SK-N-SH (cell line): ENCODE results near the gene NAXE. TPM values are rescaled to one million over a fixed set of nuclear protein-coding genes. Genes with fewer than 3 reads are reported as not detected.

ENCODE experiments used
- CTCF ChIA-PET: fragments of 300-600, 350-600 bp; formaldehyde crosslinking; extraction: SDS; loops from one replicate; lab custom pipeline; 2021; lab: Yijun Ruan, JAX
- POLR2A ChIA-PET: fragments of 350-600 bp; sonication (Branson Sonifier 250); formaldehyde crosslinking; extraction: SDS; loops from one replicate; lab custom pipeline; 2020; ENCODE audit warnings: antibody characterized with exemption, inconsistent platforms; lab: Yijun Ruan, JAX
- DNase-seq: peaks from one replicate; pipeline ENCODE4 v3.0.0; 2012
- H2AFZ ChIP-seq: fragments of 200-600 bp; sonication (generic); 2 replicates; pipeline ENCODE4 v1.8.1; 2016; ENCODE audit warnings: antibody characterized with exemption, mild to moderate bottlenecking, low read depth
- H3F3A ChIP-seq: fragments of 200-600 bp; sonication (generic); replicated peaks from 2 replicates; pipeline ENCODE3; 2016; ENCODE audit warnings: antibody characterized with exemption, mild to moderate bottlenecking; ENCODE audit not compliant: insufficient read depth
- H3K27ac ChIP-seq, 2 experiments: fragments of 200-500 bp in 1 of 2; fragments of 200-600 bp in 1 of 2; sonication (Bioruptor generic) in 1 of 2; sonication (generic), shearing (Covaris generic) in 1 of 2; 2 replicates each; pipeline versions ENCODE4 v1.5.1 to v1.6.1; 2014 to 2016; ENCODE audit warnings: low read depth in 2 of 2, inconsistent platforms in 1 of 2, low read length in 1 of 2, mild to moderate bottlenecking in 1 of 2, mixed read lengths in 1 of 2
- H3K27me3 ChIP-seq: fragments of 200-600 bp; sonication (generic), shearing (Covaris generic); 2 replicates; pipeline ENCODE4 v1.6.1; 2016; ENCODE audit warnings: mixed run types; ENCODE audit not compliant: insufficient read depth
- H3K36me3 ChIP-seq, 2 experiments: fragments of 200-500 bp in 1 of 2; fragments of 200-600 bp in 1 of 2; sonication (Bioruptor generic) in 1 of 2; sonication (generic) in 1 of 2; replicated peaks in 1 of 2; 2 replicates each; pipeline versions ENCODE3 to v1.5.1; 2014 to 2016; ENCODE audit warnings: low read length in 1 of 2, mild to moderate bottlenecking in 1 of 2; ENCODE audit not compliant: insufficient read depth in 2 of 2, control insufficient read depth in 1 of 2
- H3K4me1 ChIP-seq, 2 experiments: fragments of 200-500 bp in 1 of 2; fragments of 200-600 bp in 1 of 2; sonication (Bioruptor generic) in 1 of 2; sonication (generic), shearing (Covaris generic) in 1 of 2; 2 replicates each; pipeline versions ENCODE4 v1.5.1 to v1.6.1; 2014 to 2016; ENCODE audit warnings: low read depth in 1 of 2, low read length in 1 of 2, mixed run types in 1 of 2; ENCODE audit not compliant: insufficient read depth in 2 of 2, control insufficient read depth in 1 of 2
- H3K4me2 ChIP-seq: fragments of 200-600 bp; sonication (generic), shearing (Covaris generic); 2 replicates; pipeline ENCODE4 v1.6.1; 2017; ENCODE audit warnings: mixed run types
- H3K4me3 ChIP-seq, 2 experiments: fragments of 200-500 bp in 1 of 2; fragments of 200-600 bp in 1 of 2; sonication (Bioruptor generic) in 1 of 2; sonication (generic), shearing (Covaris generic) in 1 of 2; 2 replicates each; pipeline versions ENCODE4 v1.5.1 to v1.8.1; 2014 to 2016; ENCODE audit warnings: low read depth in 2 of 2, inconsistent platforms in 1 of 2, low read length in 1 of 2, mild to moderate bottlenecking in 1 of 2, mixed read lengths in 1 of 2, moderate library complexity in 1 of 2
- H3K79me2 ChIP-seq: fragments of 200-600 bp; sonication (generic); 2 replicates; pipeline ENCODE4 v1.8.1; 2017; ENCODE audit warnings: mild to moderate bottlenecking; ENCODE audit not compliant: insufficient read depth
- H3K9ac ChIP-seq: fragments of 200-600 bp; sonication (generic); 2 replicates; pipeline ENCODE4 v1.6.1; 2017; ENCODE audit warnings: mixed run types
- H3K9me2 ChIP-seq: fragments of 200-600 bp; sonication (generic); 2 replicates; pipeline ENCODE4 v1.6.1; 2017; ENCODE audit warnings: mixed run types
- H3K9me3 ChIP-seq: fragments of 200-600 bp; sonication (generic); 2 replicates; pipeline ENCODE4 v1.6.1; 2017; ENCODE audit warnings: mixed run types, mild to moderate bottlenecking, moderate library complexity
- H4K20me1 ChIP-seq: fragments of 200-600 bp; sonication (generic); 2 replicates; pipeline ENCODE4 v1.6.1; 2017; ENCODE audit warnings: mild to moderate bottlenecking, mixed run types; ENCODE audit not compliant: insufficient read depth
- ELF1 ChIP-seq: IDR thresholded peaks from 2 replicates; pipeline ENCODE4 v1.4.0; 2012
- EP300 ChIP-seq, 2 experiments: IDR thresholded peaks; 2 replicates each; pipeline versions ENCODE4 v1.4.0 to v1.6.1; 2012; ENCODE audit warnings: borderline replicate concordance in 1 of 2, low read depth in 1 of 2, low read length in 1 of 2
- EZH2phosphoT487 ChIP-seq: fragments of 200-600 bp; sonication (generic); IDR thresholded peaks from 2 replicates; pipeline ENCODE4 v1.6.1; 2017; ENCODE audit warnings: low read depth, mixed run types, mild to moderate bottlenecking, antibody characterized with exemption, moderate library complexity, borderline replicate concordance
- FOXJ3 ChIP-seq: sonication (generic); formaldehyde crosslinking; IDR thresholded peaks from 2 replicates; pipeline ENCODE4 v1.5.1; 2020; ENCODE audit warnings: mild to moderate bottlenecking, missing genetic modification reagents
- FOXM1 ChIP-seq: IDR thresholded peaks from 2 replicates; pipeline ENCODE4 v1.4.0; 2012; ENCODE audit warnings: low read depth, mild to moderate bottlenecking
- GABPA ChIP-seq: IDR thresholded peaks from 2 replicates; pipeline ENCODE4 v1.4.0; 2012; ENCODE audit warnings: low read depth, mild to moderate bottlenecking
- GATA2 ChIP-seq: sonication (generic); formaldehyde crosslinking; IDR thresholded peaks from 2 replicates; pipeline ENCODE4 v1.5.0; 2020; ENCODE audit warnings: mild to moderate bottlenecking, missing genetic modification reagents
- JUND ChIP-seq: IDR thresholded peaks from 2 replicates; pipeline ENCODE4 v1.4.0; 2012
- MEF2A ChIP-seq: IDR thresholded peaks from 2 replicates; pipeline ENCODE4 v1.4.0; 2012; ENCODE audit warnings: low read depth, borderline replicate concordance
- POLR2AphosphoS5 ChIP-seq: IDR thresholded peaks from 2 replicates; pipeline ENCODE4 v1.6.1; 2012; ENCODE audit warnings: low read depth, low read length
- RAD21 ChIP-seq: IDR thresholded peaks from 2 replicates; pipeline ENCODE4 v1.6.1; 2012; ENCODE audit warnings: mild to moderate bottlenecking, low read length
- RFX5 ChIP-seq: IDR thresholded peaks from 2 replicates; pipeline ENCODE4 v1.6.1; 2012; ENCODE audit warnings: mild to moderate bottlenecking, improper control_type of control experiment, low read length
- RXRA ChIP-seq: IDR thresholded peaks from 2 replicates; pipeline ENCODE4 v1.4.0; 2012; ENCODE audit warnings: low read depth, mild to moderate bottlenecking, borderline replicate concordance
- SIN3A ChIP-seq: IDR thresholded peaks from 2 replicates; pipeline ENCODE4 v1.6.1; 2012; ENCODE audit warnings: low read depth, mild to moderate bottlenecking, low read length, moderate library complexity, borderline replicate concordance
- SMC3 ChIP-seq: IDR thresholded peaks from 2 replicates; pipeline ENCODE4 v1.6.1; 2012; ENCODE audit warnings: low read depth, low read length, improper control_type of control experiment
- YY1 ChIP-seq: IDR thresholded peaks from 2 replicates; pipeline ENCODE4 v1.4.0; 2012; ENCODE audit warnings: low read depth, mild to moderate bottlenecking
- ZBTB33 ChIP-seq: IDR thresholded peaks from 2 replicates; pipeline ENCODE4 v1.4.0; 2012; ENCODE audit warnings: low read depth, borderline replicate concordance
- WGBS: methylation state at CpG from one replicate; pipeline ENCODE4 v1.1.6; 2017; ENCODE audit warnings: low lambda C conversion rate; 5-methylcytosine and 5-hydroxymethylcytosine counted together
- polyA plus RNA-seq, 3 experiments: library from polyadenylated mRNA; depleted of rRNA; stranded (reverse); fragments of >200 nt; gene quantifications; 2 replicates each; pipeline ENCODE4 v1.2.3, GENCODE V29; 2012
- TF ChIP-seq, protein P1 (sequence below): fragments of 200-600 bp; sonication (generic); IDR thresholded peaks from 2 replicates; pipeline ENCODE4 v1.6.1; 2017; ENCODE audit warnings: antibody characterized with exemption, mild to moderate bottlenecking, moderate library complexity
- TF ChIP-seq, protein P2 (sequence below): IDR thresholded peaks from 2 replicates; pipeline ENCODE4 v1.6.1; 2012; ENCODE audit warnings: mild to moderate bottlenecking, low read depth, low read length, moderate library complexity
- TF ChIP-seq, protein P3 (sequence below): IDR thresholded peaks from 2 replicates; pipeline ENCODE4 v1.4.0; 2012; ENCODE audit warnings: low read depth
- TF ChIP-seq, protein P4 (sequence below): IDR thresholded peaks from 2 replicates; pipeline ENCODE4 v1.4.0; 2012; ENCODE audit warnings: low read depth, borderline replicate concordance

NAXE gene
- polyA plus RNA-seq, 1 of the 3 experiments (the other 2 are of a cell fraction): 98.4 TPM

- Histone ChIP-seq H3K4me2 (no peak overlapping the region), H3K4me1 (no peaks in the 10 kb centered on the region), H2AFZ (no peak overlapping the region), H3K4me3 (no peak overlapping the region), H3K9me2 (no peaks in the 10 kb centered on the region), H3K27me3 (no peaks in the 10 kb centered on the region), H3K9ac (no peak overlapping the region), H3K36me3 (peaks cover 6 to 19% of the 10 kb centered on the region in 2 experiments), H3K79me2 (no peaks in the 10 kb centered on the region), H3K27ac (no peak overlapping the region), H4K20me1 (no peaks in the 10 kb centered on the region), H3F3A (no peaks in the 10 kb centered on the region), H3K9me3 (no peaks in the 10 kb centered on the region)
- CTCF ChIA-PET: no interaction called here
- POLR2A ChIA-PET: no interaction called here
- 96% methylated on average over 9 of the region's 9 CpGs for WGBS
- TF ChIP-seq EZH2phosphoT487 (no peak), GABPA (no peak), EP300 (IDR thresholded peaks at IDR 0.05; ENCODE audit: borderline replicate concordance in 1 of 2, low read depth in 1 of 2, low read length in 1 of 2) (no peak), ELF1 (no peak), FOXM1 (no peak), POLR2AphosphoS5 (no peak), RXRA (no peak), SIN3A (no peak), RAD21 (no peak), FOXJ3 (CRISPR knock-in tag) (no peak), RFX5 (no peak), JUND (no peak)
- no peak for DNase-seq
Measured at GRCh38 chr1:156547982-156548381, 43.6 kb upstream of the NAXE start.

DNA sequence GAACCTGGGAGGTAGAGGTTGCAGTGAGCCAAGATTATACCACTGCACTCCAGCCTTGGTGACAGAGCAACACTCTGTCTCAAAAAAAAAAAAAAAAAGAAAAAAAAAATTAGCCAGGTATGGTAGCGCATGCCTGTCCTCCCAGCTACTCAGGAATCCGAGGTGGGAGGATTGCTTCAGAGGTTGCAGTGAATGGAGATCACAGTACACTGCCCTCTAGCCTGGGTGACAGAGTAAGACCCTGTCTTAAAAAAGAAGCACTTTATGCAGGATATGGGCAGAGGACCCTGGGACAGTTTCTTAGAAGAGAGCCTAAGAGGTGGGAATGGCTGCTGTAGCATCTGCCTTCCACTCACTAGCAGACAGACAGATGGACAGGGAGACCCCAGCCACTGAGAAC, 42.2 kb upstream of the NAXE start:
- 84% methylated on average over 2 of the region's 2 CpGs for WGBS
- CTCF ChIA-PET: interaction anchor here (0.9 to 1.5 kb wide), 5 partner anchors 17 to 92 kb away, joined by 3 to 5 read pairs (median 4); no protein-coding TSS in a partner anchor
- Histone ChIP-seq H3K79me2 (no peaks in the 10 kb centered on the region), H2AFZ (no peak overlapping the region), H3K9me3 (no peaks in the 10 kb centered on the region), H3K27ac (no peak overlapping the region), H3K4me1 (no peaks in the 10 kb centered on the region), H3F3A (no peaks in the 10 kb centered on the region), H3K4me2 (no peak overlapping the region), H3K9ac (no peak overlapping the region), H3K9me2 (no peaks in the 10 kb centered on the region), H3K4me3 (no peak overlapping the region), H3K36me3 (peaks cover 11 to 17% of the 10 kb centered on the region in 2 experiments), H4K20me1 (no peaks in the 10 kb centered on the region), H3K27me3 (no peaks in the 10 kb centered on the region)
- DNase-seq: no peak
- TF ChIP-seq MEF2A (no peak), GATA2 (no peak), SIN3A (no peak), SMC3 (no peak), YY1 (no peak), ZBTB33 (no peak), RFX5 (no peak), EZH2phosphoT487 (no peak)
- TF ChIP-seq, protein P1, sequence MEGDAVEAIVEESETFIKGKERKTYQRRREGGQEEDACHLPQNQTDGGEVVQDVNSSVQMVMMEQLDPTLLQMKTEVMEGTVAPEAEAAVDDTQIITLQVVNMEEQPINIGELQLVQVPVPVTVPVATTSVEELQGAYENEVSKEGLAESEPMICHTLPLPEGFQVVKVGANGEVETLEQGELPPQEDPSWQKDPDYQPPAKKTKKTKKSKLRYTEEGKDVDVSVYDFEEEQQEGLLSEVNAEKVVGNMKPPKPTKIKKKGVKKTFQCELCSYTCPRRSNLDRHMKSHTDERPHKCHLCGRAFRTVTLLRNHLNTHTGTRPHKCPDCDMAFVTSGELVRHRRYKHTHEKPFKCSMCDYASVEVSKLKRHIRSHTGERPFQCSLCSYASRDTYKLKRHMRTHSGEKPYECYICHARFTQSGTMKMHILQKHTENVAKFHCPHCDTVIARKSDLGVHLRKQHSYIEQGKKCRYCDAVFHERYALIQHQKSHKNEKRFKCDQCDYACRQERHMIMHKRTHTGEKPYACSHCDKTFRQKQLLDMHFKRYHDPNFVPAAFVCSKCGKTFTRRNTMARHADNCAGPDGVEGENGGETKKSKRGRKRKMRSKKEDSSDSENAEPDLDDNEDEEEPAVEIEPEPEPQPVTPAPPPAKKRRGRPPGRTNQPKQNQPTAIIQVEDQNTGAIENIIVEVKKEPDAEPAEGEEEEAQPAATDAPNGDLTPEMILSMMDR: no peak
- TF ChIP-seq, protein P2, sequence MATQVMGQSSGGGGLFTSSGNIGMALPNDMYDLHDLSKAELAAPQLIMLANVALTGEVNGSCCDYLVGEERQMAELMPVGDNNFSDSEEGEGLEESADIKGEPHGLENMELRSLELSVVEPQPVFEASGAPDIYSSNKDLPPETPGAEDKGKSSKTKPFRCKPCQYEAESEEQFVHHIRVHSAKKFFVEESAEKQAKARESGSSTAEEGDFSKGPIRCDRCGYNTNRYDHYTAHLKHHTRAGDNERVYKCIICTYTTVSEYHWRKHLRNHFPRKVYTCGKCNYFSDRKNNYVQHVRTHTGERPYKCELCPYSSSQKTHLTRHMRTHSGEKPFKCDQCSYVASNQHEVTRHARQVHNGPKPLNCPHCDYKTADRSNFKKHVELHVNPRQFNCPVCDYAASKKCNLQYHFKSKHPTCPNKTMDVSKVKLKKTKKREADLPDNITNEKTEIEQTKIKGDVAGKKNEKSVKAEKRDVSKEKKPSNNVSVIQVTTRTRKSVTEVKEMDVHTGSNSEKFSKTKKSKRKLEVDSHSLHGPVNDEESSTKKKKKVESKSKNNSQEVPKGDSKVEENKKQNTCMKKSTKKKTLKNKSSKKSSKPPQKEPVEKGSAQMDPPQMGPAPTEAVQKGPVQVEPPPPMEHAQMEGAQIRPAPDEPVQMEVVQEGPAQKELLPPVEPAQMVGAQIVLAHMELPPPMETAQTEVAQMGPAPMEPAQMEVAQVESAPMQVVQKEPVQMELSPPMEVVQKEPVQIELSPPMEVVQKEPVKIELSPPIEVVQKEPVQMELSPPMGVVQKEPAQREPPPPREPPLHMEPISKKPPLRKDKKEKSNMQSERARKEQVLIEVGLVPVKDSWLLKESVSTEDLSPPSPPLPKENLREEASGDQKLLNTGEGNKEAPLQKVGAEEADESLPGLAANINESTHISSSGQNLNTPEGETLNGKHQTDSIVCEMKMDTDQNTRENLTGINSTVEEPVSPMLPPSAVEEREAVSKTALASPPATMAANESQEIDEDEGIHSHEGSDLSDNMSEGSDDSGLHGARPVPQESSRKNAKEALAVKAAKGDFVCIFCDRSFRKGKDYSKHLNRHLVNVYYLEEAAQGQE: no peak
- TF ChIP-seq, protein P3, sequence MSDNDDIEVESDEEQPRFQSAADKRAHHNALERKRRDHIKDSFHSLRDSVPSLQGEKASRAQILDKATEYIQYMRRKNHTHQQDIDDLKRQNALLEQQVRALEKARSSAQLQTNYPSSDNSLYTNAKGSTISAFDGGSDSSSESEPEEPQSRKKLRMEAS: no peak
- TF ChIP-seq, protein P4, sequence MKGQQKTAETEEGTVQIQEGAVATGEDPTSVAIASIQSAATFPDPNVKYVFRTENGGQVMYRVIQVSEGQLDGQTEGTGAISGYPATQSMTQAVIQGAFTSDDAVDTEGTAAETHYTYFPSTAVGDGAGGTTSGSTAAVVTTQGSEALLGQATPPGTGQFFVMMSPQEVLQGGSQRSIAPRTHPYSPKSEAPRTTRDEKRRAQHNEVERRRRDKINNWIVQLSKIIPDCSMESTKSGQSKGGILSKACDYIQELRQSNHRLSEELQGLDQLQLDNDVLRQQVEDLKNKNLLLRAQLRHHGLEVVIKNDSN: no peak
- POLR2A ChIA-PET: interaction anchor here (0.7 kb wide), 1 partner anchor 23 kb away, joined by 3 read pairs; no protein-coding TSS in a partner anchor
